GM18870 (cell line): Measurements from ENCODE around the gene MAP3K2.
"Not testable (repeated sequence)": the region's sequence is repeated elsewhere in the genome, so short reads cannot be mapped to it uniquely, and the experiment has no call there.

ENCODE experiments used
- ATAC-seq: cut with Tn5 transposase; IDR thresholded peaks from one replicate; pipeline ENCODE4 v1.9.1; 2021; ENCODE audit warnings: moderate library complexity; ENCODE audit not compliant: unreplicated experiment

MAP3K2 gene

DNA sequence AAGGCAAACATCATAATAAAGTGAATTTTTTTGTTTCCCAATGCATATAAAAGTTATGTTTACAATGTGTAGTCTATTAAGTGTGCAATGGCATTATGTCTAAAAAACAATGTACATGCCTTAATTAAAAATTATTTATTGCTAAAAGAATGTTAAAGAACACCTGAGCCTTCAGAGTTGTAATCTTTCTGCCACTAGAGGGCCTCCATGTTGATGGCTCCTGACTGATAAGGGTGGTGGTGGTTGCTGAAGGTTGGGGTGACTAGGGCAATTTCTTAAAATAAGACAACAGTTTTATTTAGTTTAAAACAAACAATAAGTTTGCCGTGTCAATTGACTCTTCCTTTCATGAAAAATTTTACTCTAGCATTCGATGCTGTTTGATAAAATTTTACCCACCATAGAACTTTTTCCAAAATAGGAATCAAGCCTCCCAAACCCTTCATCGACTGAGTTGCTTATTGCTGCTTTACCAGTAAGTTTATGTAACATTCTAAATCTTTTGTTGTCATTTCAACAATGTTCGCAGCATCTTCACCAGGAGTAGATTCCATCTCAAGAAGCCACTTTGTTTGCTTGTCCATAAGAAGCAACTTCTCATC is 32.3 kb downstream of the MAP3K2 start:
- no peak for ATAC-seq

- not testable (repeated sequence) for ATAC-seq
These were observed 33.7 kb downstream of the MAP3K2 start for GRCh38 chr2:127353873-127354676.

DNA sequence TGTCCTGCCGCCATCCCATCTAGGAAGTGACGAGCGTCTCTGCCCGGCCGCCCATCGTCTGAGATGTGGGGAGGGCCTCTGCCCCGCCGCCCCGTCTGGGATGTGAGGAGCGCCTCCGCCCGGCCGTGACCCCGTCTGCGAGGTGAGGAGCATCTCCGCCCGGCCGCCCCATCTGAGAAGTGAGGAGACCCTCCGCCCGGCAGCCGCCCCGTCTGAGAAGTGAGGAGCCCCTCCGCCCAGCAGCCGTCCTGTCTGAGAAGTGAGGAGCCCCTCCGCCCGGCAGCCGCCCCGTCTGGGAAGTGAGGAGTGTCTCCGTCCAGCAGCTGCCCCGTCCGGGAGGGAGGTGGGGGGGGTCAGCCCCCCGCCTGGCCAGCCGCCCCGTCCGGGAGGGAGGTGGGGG is 34.6 kb downstream of the MAP3K2 start:
- ATAC-seq: not testable (repeated sequence)

- no peak for ATAC-seq
These were observed 36.2 kb downstream of the MAP3K2 start for GRCh38 chr2:127351603-127352002.

- ATAC-seq: no peak
These were observed 39.3 kb downstream of the MAP3K2 start for GRCh38 chr2:127348426-127349000.

DNA sequence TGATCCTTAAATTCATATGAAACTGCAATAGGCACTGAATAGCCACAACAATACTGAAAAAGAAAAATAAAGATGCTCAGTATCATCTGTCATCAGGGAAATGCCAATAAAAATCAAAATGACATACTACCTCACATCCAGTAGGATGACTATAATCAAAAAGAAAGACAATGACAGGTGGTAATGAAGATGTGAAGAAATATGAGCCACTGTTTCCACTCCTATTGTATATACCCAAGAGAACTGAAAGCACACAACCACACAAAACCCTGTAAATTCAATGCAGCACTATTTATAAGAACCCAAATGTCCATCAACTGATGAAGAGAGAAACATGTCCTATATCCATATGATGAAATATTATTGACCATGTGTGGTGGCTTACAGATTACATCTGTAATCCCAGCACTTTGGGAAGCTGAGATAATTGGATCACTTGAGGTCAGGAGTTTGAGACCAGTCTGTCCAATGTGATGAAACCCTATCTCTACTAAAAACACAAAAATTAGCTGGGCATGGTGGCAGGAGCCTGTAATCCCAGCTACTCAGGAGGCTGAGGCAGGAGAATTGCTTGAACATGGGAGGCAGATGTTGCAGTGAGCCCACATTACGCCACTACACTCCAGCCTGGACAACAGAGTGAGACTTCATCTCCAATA is 39.9 kb downstream of the MAP3K2 start:
- no peak for ATAC-seq

GRCh38 chr2:127347015-127347414 is 40.8 kb downstream of the MAP3K2 start:
- ATAC-seq: no peak

GRCh38 chr2:127343277-127343676 is 44.5 kb downstream of the MAP3K2 start:
- no peak for ATAC-seq

DNA sequence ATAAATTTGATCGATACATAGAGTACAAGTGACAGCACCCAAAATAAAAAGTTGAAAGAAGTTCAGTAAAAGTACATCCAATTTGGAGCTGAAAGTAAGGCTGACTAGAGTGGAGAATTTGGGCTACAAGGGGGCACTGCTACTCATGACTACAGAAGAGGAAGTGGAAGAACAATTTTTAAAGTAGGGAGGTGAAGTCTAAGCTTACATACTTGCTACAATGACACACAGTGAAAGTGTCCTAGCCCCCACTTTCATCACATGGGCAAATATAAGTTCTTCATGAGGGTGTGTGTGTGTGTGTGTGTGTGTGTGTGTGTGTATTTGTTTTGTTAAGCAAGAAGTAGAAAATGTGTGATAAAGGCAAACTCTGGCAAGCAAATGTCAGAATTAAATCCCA is 45.7 kb downstream of the MAP3K2 start:
- ATAC-seq: no peak

DNA sequence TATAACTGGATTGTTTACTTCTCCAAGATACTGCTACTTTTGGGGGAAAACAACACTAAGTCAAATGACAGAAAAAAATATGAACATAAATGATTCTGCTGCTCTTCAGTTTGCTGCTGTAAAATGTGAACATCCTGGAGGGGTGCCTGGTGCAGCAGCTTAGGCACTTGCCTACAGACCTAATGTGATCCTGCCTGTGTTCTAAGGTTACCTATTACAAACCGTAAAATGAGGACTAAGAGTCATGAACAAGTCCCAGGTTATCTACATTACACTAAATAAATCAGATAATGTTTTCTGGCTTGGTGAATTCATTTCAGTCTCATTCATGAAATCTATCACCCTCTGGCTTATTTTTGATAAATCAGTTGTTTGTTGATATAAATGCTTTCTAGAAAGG is 55.4 kb downstream of the MAP3K2 start:
- no peak for ATAC-seq

- no peak for ATAC-seq
These were observed 57.0 kb downstream of the MAP3K2 start for GRCh38 chr2:127330753-127331152.

- no peak for ATAC-seq
These were observed 61.4 kb downstream of the MAP3K2 start for GRCh38 chr2:127326289-127326945.

GRCh38 chr2:127324635-127325034 is 63.1 kb downstream of the MAP3K2 start:
- ATAC-seq: no peak

- no peak for ATAC-seq
These were observed 66.5 kb downstream of the MAP3K2 start for GRCh38 chr2:127321303-127321702.

DNA sequence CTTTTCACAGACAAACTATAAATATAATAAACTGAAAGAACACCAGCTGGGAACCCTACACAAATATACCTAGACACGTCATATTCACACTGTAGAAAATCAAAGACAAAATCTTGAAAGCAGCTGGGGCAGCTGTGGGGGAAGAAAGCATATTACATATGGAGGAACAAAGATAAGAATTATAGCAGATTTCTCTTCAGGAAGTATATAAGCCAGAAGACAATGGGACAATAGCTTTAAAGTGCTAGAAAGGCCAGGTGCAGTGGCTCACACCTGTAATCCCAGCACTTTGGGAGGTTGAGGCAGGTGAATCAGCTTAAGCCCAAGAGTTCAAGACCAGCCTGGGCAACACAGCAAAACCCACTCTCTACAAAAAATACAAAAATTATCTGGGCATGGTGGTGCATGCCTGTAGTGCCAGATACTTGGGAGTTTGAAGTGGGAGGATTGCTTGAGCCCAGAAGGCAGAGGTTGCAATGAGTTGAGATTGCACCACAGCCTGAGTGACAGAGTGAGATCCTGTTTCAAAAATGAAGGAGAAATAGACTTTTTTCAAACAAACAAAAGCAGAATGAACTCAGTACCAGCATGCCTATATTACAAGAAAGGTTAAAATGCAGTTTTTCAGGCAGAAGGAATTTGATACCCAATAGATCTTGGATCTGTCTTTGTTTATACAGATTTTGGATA is 67.0 kb downstream of the MAP3K2 start:
- ATAC-seq: no peak

DNA sequence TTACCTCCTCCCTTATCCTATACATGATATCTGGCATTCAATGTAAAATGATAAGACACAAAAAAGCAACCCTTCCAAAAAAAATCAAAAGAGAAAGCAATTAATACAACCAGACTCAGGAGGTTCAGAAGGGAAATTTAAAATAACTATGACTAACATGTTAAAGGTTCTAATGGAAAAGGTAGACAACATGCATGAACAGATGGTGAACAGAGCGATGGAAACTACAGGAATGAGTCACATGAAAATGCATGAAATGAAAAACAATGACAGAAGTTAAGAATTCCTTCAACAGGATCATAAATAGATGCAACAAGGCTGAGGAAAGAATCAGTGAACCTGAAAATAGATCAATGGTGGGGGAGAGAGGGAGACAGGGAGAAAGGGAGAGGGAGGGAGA is 67.7 kb downstream of the MAP3K2 start:
- no peak for ATAC-seq

DNA sequence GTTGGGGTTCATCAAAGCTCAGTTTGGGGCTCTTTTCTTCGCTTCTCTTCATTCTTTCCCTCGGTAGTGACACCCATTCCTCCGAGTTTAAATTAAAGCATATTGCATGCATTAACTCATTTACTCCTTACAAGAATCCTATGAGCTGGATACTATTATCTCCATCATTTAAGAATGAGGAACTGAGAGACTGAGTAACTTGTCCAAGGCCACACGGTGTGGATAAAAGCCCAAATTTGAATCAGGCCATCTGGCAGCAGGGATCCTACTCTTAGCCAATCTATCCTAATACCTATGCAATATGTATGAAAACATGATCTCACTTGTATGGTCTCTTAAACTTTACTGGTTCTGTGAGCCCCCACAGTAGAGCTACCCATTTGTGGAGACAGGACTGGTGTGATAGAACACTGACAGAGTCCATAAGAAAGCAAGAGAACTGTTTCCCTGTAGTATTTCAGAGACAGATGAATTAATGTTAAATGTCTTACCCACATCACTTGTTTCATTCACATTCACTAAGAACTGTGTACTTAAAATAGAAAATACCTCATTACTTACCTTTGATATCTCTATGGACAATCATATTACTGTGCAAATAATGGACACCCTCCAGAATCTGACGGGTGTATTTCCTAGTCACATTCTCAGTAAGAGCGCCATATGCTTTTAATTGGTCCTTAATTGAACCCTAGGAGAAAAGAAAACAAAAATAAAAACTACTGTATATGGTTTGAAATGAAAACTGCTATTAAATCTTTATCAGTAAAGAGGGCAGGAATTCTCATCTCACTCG is 73.4 kb downstream of the MAP3K2 start:
- ATAC-seq: no peak

- peak; percentile 96 for ATAC-seq
These were observed 74.4 kb downstream of the MAP3K2 start for GRCh38 chr2:127313406-127313805.

DNA sequence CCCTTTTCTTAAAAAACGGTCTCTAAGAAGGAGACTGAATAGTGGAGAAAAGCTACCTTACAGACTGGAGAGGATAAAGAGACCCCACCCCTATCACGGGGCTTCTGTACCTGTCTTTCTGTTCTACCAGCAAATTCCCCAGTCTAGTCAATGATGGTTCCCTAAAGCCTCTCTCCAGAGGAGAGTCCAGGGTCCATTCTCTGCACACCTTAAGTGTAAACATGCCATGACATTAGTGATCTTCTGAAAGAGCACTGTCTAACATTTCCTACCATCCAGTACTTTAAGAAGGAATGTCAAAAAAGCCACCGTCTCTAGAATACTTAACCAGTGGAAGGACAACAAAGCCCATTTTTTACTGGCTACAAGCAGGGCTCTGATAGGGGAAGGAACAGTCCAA is 76.8 kb downstream of the MAP3K2 start:
- no peak for ATAC-seq

DNA sequence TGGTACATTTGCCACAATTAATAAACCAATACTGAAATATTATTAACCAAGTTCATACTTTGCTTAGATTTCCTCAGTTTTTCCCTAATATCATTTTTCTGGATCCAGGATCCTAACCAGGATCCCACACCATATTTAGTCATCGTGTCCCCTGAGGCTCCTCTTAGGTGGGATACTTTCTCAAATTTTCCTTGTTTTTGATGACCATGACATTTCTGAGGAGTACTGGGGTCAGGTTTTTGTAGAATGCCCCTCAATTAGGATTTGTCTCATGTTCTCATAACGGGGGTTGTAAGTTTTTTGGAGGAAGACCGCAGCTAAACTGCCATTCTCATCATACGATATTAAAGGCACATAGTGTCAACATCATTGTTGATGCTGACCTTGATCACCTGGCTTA is 78.3 kb downstream of the MAP3K2 start:
- ATAC-seq: no peak
